HG03520 (cell line): ENCODE measurements around the gene PDZD8.

Source experiments
- ATAC-seq: cut with Tn5 transposase; IDR thresholded peaks from one replicate; pipeline ENCODE4 v1.9.1; 2021; ENCODE audit warnings: mild to moderate bottlenecking, moderate library complexity; ENCODE audit not compliant: unreplicated experiment

Gene PDZD8

GRCh38 chr10:117391436-117392205 lies 16.4 kb upstream of the PDZD8 start:
- no peak for ATAC-seq

GRCh38 chr10:117390420-117390819 lies 15.2 kb upstream of the PDZD8 start:
- ATAC-seq: no peak

GRCh38 chr10:117386805-117387204 lies 11.6 kb upstream of the PDZD8 start:
- no peak for ATAC-seq

GRCh38 chr10:117382861-117383260 lies 7.6 kb upstream of the PDZD8 start:
- ATAC-seq: no peak

- ATAC-seq: peak; percentile 34
Measured at GRCh38 chr10:117374506-117375359, 507 bp downstream of the PDZD8 start.

GRCh38 chr10:117373823-117374505 lies 1.3 kb downstream of the PDZD8 start:
- ATAC-seq: no peak

GRCh38 chr10:117370205-117370604 lies 5.0 kb downstream of the PDZD8 start:
- ATAC-seq: no peak

GRCh38 chr10:117367718-117368117 lies 7.5 kb downstream of the PDZD8 start:
- no peak for ATAC-seq

- ATAC-seq: no peak
Measured at GRCh38 chr10:117366741-117367140, 8.5 kb downstream of the PDZD8 start.

GRCh38 chr10:117365612-117366011 lies 9.6 kb downstream of the PDZD8 start:
- no peak for ATAC-seq

- ATAC-seq: no peak
Measured at GRCh38 chr10:117364110-117364960, 10.9 kb downstream of the PDZD8 start.

- peak; percentile 43 for ATAC-seq
Measured at GRCh38 chr10:117363028-117363427, 12.2 kb downstream of the PDZD8 start.

GRCh38 chr10:117362313-117362712 lies 12.9 kb downstream of the PDZD8 start:
- no peak for ATAC-seq

- no peak for ATAC-seq
Measured at GRCh38 chr10:117360994-117361667, 14.1 kb downstream of the PDZD8 start.

GRCh38 chr10:117360016-117360415 lies 15.2 kb downstream of the PDZD8 start:
- no peak for ATAC-seq

- ATAC-seq: no peak
Measured at GRCh38 chr10:117355072-117355471, 20.2 kb downstream of the PDZD8 start.

GRCh38 chr10:117353684-117354083 lies 21.6 kb downstream of the PDZD8 start:
- no peak for ATAC-seq

- no peak for ATAC-seq
Measured at GRCh38 chr10:117352724-117353123, 22.5 kb downstream of the PDZD8 start.

GRCh38 chr10:117351996-117352395 lies 23.2 kb downstream of the PDZD8 start:
- ATAC-seq: no peak

- no peak for ATAC-seq
Measured at GRCh38 chr10:117351558-117351957, 23.7 kb downstream of the PDZD8 start.
